ENCODE measurements around the gene AGAP1.

DNA sequence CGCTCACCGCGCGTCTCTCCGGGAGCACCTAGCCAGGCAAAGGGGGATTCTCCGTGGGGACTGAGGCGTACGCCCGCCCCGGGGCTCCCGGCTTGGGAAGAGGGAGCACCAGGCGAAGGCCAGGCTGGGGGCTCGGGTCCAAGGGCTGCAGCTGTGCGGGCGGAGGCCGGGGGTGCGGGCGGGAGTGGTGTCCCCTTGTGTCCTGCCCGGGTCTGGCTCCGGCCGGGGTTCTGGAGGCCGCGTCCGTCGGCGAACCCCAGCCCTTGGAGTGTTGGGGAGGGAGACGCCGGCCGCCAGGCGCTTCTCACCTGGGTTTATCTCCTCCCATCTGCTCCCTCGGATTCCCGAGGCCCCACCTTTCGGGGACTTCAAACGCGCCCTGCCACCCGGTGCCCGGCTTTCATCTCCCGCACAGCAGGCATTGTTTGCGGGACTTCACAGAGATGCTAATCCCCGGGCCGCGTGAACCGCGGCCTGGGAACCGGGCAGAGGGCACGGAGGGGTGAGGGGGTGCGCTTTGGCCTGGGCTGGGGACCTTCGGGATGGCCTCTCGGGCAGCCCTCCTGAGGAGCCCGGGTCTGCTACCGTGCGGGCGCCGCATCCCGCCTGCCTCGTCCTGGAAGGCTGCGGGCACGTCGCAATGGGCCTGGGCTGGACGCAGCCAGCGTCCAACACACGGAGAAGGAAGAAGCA lies 679.3 kb downstream of the AGAP1 start:
- TF ChIP-seq, protein P1, sequence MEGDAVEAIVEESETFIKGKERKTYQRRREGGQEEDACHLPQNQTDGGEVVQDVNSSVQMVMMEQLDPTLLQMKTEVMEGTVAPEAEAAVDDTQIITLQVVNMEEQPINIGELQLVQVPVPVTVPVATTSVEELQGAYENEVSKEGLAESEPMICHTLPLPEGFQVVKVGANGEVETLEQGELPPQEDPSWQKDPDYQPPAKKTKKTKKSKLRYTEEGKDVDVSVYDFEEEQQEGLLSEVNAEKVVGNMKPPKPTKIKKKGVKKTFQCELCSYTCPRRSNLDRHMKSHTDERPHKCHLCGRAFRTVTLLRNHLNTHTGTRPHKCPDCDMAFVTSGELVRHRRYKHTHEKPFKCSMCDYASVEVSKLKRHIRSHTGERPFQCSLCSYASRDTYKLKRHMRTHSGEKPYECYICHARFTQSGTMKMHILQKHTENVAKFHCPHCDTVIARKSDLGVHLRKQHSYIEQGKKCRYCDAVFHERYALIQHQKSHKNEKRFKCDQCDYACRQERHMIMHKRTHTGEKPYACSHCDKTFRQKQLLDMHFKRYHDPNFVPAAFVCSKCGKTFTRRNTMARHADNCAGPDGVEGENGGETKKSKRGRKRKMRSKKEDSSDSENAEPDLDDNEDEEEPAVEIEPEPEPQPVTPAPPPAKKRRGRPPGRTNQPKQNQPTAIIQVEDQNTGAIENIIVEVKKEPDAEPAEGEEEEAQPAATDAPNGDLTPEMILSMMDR (IDR thresholded peaks at IDR 0.05) = no peak
- TF ChIP-seq POLR2AphosphoS5 (IDR thresholded peaks at IDR 0.05; ENCODE audit: insufficient read depth in 1 of 2, low read depth in 1 of 2) (no peak), POLR2A (IDR thresholded peaks at IDR 0.05) (no peak)

Data from vagina (tissue), 2 donors.